Astrocyte of the spinal cord (primary cell): ENCODE data around the gene PPFIBP2.

ENCODE experiments used
- DNase-seq: peaks from one replicate; pipeline ENCODE4 v3.0.0; 2011; ENCODE audit warnings: low read depth, low spot score
- H3K4me3 ChIP-seq: 2 replicates; pipeline ENCODE4 v1.5.1; 2011; ENCODE audit warnings: low read depth, mild to moderate bottlenecking, low read length, moderate library complexity
- CTCF ChIP-seq: IDR thresholded peaks from 2 replicates; pipeline ENCODE4 v1.5.1; 2012; ENCODE audit warnings: low read depth, mild to moderate bottlenecking, low read length, inconsistent platforms
- in situ Hi-C: cut with HindIII; loops from 2 replicates; pipeline ENCODE4 v1.10.0; 2017; ENCODE audit warnings: low sequenced_read_pairs

PPFIBP2 gene

GRCh38 chr11:7543302-7543701 is 29.5 kb downstream of the PPFIBP2 start:
- TF ChIP-seq CTCF: no peak
- in situ Hi-C loops: no loop called here
- DNase-seq: no peak
- no peak overlapping the region for H3K4me3 ChIP-seq

DNA sequence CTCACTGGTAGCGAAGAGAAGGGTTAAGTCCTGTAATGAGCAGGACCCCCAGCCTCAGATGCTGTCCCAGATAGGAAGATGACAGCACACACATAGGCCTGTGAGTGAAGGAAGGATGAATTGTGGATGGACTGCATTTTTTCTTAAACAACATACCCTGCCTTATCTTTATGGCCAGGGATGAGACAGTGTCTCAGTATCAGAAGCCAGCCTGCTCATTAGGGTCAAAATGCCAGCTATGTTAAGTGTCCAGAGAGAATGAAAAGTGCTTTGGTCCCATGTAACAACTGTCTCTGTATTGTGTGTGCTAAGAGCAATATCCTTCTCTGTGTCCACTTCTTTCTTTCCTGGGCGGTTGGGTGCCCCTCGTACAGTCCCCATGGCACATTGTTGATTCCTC is 30.2 kb downstream of the PPFIBP2 start:
- H3K4me3 ChIP-seq: no peak overlapping the region
- in situ Hi-C loops: no loop called here
- TF ChIP-seq CTCF: no peak
- no peak for DNase-seq

GRCh38 chr11:7545611-7546010 is 31.8 kb downstream of the PPFIBP2 start:
- no peak for TF ChIP-seq CTCF
- H3K4me3 ChIP-seq: no peak overlapping the region
- in situ Hi-C loops: no loop called here
- no peak for DNase-seq

GRCh38 chr11:7546324-7546791 is 32.6 kb downstream of the PPFIBP2 start:
- TF ChIP-seq CTCF: no peak
- no peak overlapping the region for H3K4me3 ChIP-seq
- in situ Hi-C loops: no loop called here
- no peak for DNase-seq

- no peak for TF ChIP-seq CTCF
- no peak for DNase-seq
- H3K4me3 ChIP-seq: no peak overlapping the region
- in situ Hi-C loops: no loop called here
Observed at GRCh38 chr11:7547687-7548086, 33.9 kb downstream of the PPFIBP2 start.

- DNase-seq: no peak
- in situ Hi-C loops: no loop called here
- TF ChIP-seq CTCF: peak; percentile 9
- H3K4me3 ChIP-seq: no peak overlapping the region
Observed at GRCh38 chr11:7548659-7549274, 35.0 kb downstream of the PPFIBP2 start.
